ENCODE results near the gene ALLC.

DNA sequence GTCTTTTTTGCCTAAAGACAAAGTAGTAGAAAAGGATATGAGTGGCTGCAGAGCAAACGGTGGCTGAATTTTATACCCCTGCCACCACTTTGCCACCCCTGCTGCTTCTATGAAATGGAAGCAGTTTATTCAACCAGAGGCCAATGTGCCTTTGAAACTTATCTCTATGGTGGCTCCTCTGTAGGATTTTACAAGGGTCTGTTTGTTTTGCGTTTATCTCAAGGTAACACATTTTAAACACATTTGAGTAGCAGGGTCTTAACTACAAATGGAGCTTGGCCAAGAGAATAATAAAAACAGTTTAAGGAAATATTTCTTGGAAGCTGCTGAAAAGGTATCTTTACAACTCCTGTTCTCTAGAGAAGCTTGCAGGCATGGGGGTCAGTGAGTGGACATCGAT is 6.1 kb downstream of the ALLC start:
- TF ChIP-seq, protein P1, sequence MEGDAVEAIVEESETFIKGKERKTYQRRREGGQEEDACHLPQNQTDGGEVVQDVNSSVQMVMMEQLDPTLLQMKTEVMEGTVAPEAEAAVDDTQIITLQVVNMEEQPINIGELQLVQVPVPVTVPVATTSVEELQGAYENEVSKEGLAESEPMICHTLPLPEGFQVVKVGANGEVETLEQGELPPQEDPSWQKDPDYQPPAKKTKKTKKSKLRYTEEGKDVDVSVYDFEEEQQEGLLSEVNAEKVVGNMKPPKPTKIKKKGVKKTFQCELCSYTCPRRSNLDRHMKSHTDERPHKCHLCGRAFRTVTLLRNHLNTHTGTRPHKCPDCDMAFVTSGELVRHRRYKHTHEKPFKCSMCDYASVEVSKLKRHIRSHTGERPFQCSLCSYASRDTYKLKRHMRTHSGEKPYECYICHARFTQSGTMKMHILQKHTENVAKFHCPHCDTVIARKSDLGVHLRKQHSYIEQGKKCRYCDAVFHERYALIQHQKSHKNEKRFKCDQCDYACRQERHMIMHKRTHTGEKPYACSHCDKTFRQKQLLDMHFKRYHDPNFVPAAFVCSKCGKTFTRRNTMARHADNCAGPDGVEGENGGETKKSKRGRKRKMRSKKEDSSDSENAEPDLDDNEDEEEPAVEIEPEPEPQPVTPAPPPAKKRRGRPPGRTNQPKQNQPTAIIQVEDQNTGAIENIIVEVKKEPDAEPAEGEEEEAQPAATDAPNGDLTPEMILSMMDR (IDR thresholded peaks at IDR 0.05; ENCODE audit: low read depth, low read length), result no peak
- no peak for TF ChIP-seq EZH2phosphoT487 (IDR thresholded peaks at IDR 0.05; ENCODE audit: low read depth)
